C4-2B (cell line): Measurements from ENCODE around the gene SMIM22.

Source experiments
- H3K27ac ChIP-seq: fragments of 450-650 bp; 2 replicates; pipeline ENCODE4 v1.5.1; 2017
- CTCF ChIP-seq: fragments of 450-650 bp; conservative IDR thresholded peaks from 2 replicates; pipeline ENCODE4 v1.5.1; 2017; ENCODE audit warnings: mild to moderate bottlenecking
- ZFX ChIP-seq: fragments of 450-650 bp; IDR thresholded peaks from 2 replicates; pipeline ENCODE4 v1.6.1; 2017

The SMIM22 gene

DNA sequence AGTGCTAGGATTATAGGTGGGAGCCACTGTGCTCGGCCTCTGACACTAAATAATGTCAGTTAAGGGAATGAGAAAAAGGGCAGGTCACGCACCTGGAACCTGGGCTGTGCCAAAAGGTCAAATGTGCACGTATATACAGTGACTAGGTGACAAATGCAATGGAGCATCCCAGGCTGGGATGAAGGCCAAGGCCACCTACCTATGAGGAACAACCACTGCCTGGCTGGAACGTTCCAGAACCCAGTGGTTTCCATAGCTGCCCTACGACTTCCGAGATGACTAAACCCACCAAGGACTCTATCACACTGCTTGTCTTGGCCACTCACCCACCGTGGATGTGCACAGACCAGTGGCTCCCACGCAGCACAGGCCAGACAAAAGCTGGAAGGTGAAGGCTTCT is 44.3 kb upstream of the SMIM22 start:
- no peak overlapping the region for H3K27ac ChIP-seq
- no peak for TF ChIP-seq CTCF

GRCh38 chr16:4752351-4753100 is 42.6 kb upstream of the SMIM22 start:
- no peak overlapping the region for H3K27ac ChIP-seq
- no peak for TF ChIP-seq CTCF
- TF ChIP-seq ZFX: no peak

DNA sequence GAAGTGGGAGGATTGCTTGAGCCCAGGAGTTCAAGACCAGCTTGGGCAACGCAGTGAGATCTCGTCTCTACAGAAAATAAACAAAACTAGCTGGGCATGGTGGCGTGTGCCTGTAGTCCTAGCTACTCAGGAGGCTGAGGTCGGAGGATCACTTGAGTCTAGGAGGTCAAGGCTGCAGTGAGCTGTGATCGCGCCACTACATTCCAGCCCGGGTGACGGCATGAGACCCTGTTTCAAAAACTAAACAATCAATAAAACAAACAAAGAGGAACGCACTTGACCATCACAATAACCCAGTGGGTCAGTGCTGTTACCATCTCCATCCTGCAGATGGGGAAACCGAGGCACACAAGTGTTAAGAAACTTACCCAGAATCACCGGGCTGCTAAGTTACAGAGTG is 41.9 kb upstream of the SMIM22 start:
- TF ChIP-seq ZFX (no peak), CTCF (no peak)
- no peak overlapping the region for H3K27ac ChIP-seq

DNA sequence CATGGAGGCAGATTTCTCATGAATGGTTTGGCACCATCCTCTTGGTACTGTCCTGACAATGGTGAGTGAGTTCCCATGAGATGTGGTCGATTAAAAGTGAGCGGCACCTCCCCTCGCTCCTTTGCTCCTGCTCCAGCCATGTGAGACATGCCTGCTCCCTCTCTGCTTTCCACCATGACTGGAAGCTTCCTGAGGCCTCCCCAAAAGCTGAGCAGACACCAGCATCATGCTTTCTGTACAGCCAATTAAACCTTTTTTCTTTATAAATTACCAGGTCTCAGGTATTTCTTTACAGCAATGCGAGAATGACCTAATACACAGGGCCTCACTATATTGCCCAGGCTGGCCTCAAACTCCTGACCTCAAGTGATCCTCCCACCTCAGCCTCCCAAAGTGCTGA is 40.3 kb upstream of the SMIM22 start:
- TF ChIP-seq CTCF: no peak
- H3K27ac ChIP-seq: no peak overlapping the region

GRCh38 chr16:4755687-4756086 is 39.5 kb upstream of the SMIM22 start:
- no peak for TF ChIP-seq ZFX
- TF ChIP-seq CTCF: no peak
- no peak overlapping the region for H3K27ac ChIP-seq

GRCh38 chr16:4760221-4760910 is 34.8 kb upstream of the SMIM22 start:
- TF ChIP-seq CTCF (no peak), ZFX (no peak)
- H3K27ac ChIP-seq: no peak overlapping the region

- H3K27ac ChIP-seq: no peak overlapping the region
- TF ChIP-seq ZFX: no peak
Observed at GRCh38 chr16:4762205-4762604, 33.0 kb upstream of the SMIM22 start.

- TF ChIP-seq ZFX (no peak), CTCF (no peak)
- no peak overlapping the region for H3K27ac ChIP-seq
Observed at GRCh38 chr16:4763791-4764190, 31.4 kb upstream of the SMIM22 start.
